CD4-positive, alpha-beta T cell (primary cell): ENCODE measurements around the gene PLCB1. TPM values are rescaled to one million over a fixed set of nuclear protein-coding genes. Genes with fewer than 3 reads are reported as not detected.

Experiments used
- ATAC-seq: fragments of 200-7000 bp; cut with Tn5 transposase; one replicate; pipeline ENCODE4 v1.10.0; 2022; ENCODE audit warnings: mild to moderate bottlenecking; ENCODE audit not compliant: poor library complexity
- CTCF ChIA-PET: fragments of 350-600 bp; sonication (Branson Sonifier 250); formaldehyde crosslinking; loops from one replicate; lab custom pipeline; 2021; ENCODE audit warnings: antibody characterized with exemption, inconsistent platforms; lab: Charles Lee
- POLR2A ChIA-PET: fragments of 350-600 bp; sonication (Branson Sonifier 250); formaldehyde crosslinking; loops from one replicate; lab custom pipeline; 2021; ENCODE audit warnings: antibody characterized with exemption, inconsistent platforms; lab: Charles Lee
- DNase-seq, 14 experiments: peaks; one replicate each; pipeline ENCODE4 v3.0.0-alpha.2; 2013 to 2020; ENCODE audit warnings: mixed read lengths in 2 of 14
- H3K27ac ChIP-seq, 2 donors: one replicate each; pipeline versions ENCODE4 v1.5.1 to v1.7.0; 2013; ENCODE audit warnings: low read length in 2 of 2, low read depth in 1 of 2, mild to moderate bottlenecking in 1 of 2
- H3K27me3 ChIP-seq, 2 experiments: 1 replicate in 1 of 2; 2 replicates in 1 of 2; pipeline versions ENCODE4 v1.6.1 to v1.7.0; 2013; ENCODE audit warnings: low read length in 2 of 2, control low read depth in 1 of 2, mild to moderate bottlenecking in 1 of 2, moderate library complexity in 1 of 2; ENCODE audit not compliant: insufficient read depth in 2 of 2, control insufficient read depth in 1 of 2
- H3K36me3 ChIP-seq: one replicate; pipeline ENCODE4 v1.6.1; 2013; ENCODE audit warnings: low read length, control low read depth; ENCODE audit not compliant: insufficient read depth
- H3K4me1 ChIP-seq: one replicate; pipeline ENCODE4 v1.6.1; 2013; ENCODE audit warnings: low read length, control low read depth; ENCODE audit not compliant: insufficient read depth
- H3K4me3 ChIP-seq: one replicate; pipeline ENCODE4 v1.5.1; 2013; ENCODE audit warnings: mild to moderate bottlenecking, low read length, moderate library complexity
- H3K9me3 ChIP-seq, 2 experiments: 1 replicate in 1 of 2; 2 replicates in 1 of 2; pipeline versions ENCODE4 v1.6.1 to v1.7.0; 2013; ENCODE audit warnings: low read length in 2 of 2, mild to moderate bottlenecking in 2 of 2, control low read depth in 1 of 2, moderate library complexity in 1 of 2; ENCODE audit not compliant: control insufficient read depth in 1 of 2, insufficient read depth in 1 of 2
- H3K27ac Mint-ChIP-seq: one replicate; pipeline ENCODE4 v1.8.0; 2020; ENCODE audit warnings: mixed read lengths
- H3K27me3 Mint-ChIP-seq: one replicate; pipeline ENCODE4 v1.8.0; 2021; ENCODE audit warnings: mixed read lengths
- H3K36me3 Mint-ChIP-seq: one replicate; pipeline ENCODE4 v1.8.0; 2021; ENCODE audit warnings: low read depth, mixed read lengths
- H3K4me1 Mint-ChIP-seq: one replicate; pipeline ENCODE4 v1.8.0; 2021; ENCODE audit warnings: low read depth, mixed read lengths
- H3K4me3 Mint-ChIP-seq: one replicate; pipeline ENCODE4 v1.8.0; 2020; ENCODE audit warnings: mild to moderate bottlenecking, mixed read lengths
- H3K9me3 Mint-ChIP-seq: one replicate; pipeline ENCODE4 v1.8.0; 2020; ENCODE audit warnings: mixed read lengths
- CTCF ChIP-seq: fragments of 200-600 bp; IDR thresholded peaks from one replicate; pipeline ENCODE4 v1.8.0; 2022; ENCODE audit warnings: antibody characterized with exemption, mild to moderate bottlenecking
- intact Hi-C, 2 experiments: fragments of 100-400 bp; cut with DNase I in 1 of 2; cut with micrococcal nuclease in 1 of 2; formaldehyde crosslinking; loops; one replicate each; pipeline versions ENCODE4 v1.15.1 to v1.9.0; 2023 to 2025; cut with DNase I, micrococcal nuclease
- total RNA-seq, 174 experiments: library from RNA in 2 of 174; stranded (reverse) in 2 of 174; gene quantifications; one replicate each; pipeline ENCODE4 v1.2.3 and lab custom pipeline; 2021 to 2026

The PLCB1 gene
- total RNA-seq, 2 experiments from 2014 or later = 3.8 to 5.6 TPM

DNA sequence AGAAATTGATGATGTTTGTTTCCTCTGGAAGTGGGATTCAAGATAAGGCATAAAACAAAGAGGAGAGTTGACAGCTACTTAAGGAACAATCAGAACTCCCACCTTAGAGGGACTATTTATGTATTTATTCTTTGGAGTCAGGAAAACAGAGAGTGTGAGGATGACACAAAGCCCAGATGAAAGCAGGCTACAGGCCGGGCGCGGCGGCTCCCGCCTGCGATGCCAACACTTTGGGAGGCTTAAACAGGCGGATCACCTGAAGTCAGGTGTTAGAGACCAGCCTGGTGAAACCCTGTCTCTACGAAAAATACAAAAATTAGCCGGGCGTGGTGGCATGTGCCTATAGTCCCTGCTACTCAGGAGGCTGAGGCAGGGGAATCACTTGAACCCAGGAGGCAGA lies 543.8 kb downstream of the PLCB1 start:
- no peaks in the 10 kb centered on the region for H3K4me1 Mint-ChIP-seq
- H3K27me3 Mint-ChIP-seq = no peaks in the 10 kb centered on the region
- ChIA-PET POLR2A (no interaction called here), CTCF (no interaction called here)
- H3K27me3 ChIP-seq = no peaks in the 10 kb centered on the region
- intact Hi-C loops = no loop called here
- no peaks in the 10 kb centered on the region for H3K36me3 ChIP-seq
- TF ChIP-seq CTCF = no peak
- no peaks in the 10 kb centered on the region for H3K4me1 ChIP-seq
- no peaks in the 10 kb centered on the region for H3K9me3 Mint-ChIP-seq
- no peak overlapping the region for H3K27ac ChIP-seq
- no peaks in the 10 kb centered on the region for H3K36me3 Mint-ChIP-seq
- DNase-seq (no peak), ATAC-seq (no peak)
- H3K27ac Mint-ChIP-seq = no peak overlapping the region
- H3K4me3 ChIP-seq = no peak overlapping the region
- H3K4me3 Mint-ChIP-seq = no peak overlapping the region
- peaks cover 0 to 9% of the 10 kb centered on the region in 2 experiments for H3K9me3 ChIP-seq

DNA sequence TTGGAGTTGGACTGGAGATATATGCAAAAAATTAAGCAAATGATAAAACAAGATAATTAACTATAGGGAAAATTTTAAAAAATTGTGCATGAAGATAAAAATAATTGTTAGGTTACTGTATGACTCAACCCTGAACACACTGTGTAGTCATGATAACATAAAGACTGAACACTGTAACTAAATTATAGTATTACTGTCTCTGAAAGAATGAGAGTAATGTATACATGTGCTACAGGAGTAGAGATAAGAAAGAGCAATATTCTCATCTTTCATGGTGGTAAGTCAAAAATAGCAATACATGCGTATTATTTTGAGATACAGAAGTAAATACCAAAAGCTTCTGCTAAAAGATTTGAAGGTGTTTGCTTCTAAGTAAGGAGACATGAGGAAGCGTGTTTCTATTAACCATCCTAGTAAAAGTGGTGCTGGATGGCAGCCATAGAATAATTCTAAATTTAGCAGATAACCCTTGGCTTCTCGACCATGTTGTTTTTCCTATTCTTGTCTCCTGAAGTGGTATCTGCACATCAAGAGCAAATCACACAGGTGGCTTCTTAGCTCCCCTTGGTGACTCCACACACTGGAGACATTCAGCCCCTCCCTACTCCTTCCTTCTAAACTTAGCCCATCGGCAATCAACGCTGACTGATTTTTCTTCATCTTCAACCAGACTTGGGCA lies 546.2 kb downstream of the PLCB1 start:
- intact Hi-C loops = no loop called here
- no peaks in the 10 kb centered on the region for H3K36me3 Mint-ChIP-seq
- Histone ChIP-seq H3K36me3 (no peaks in the 10 kb centered on the region), H3K9me3 (peaks cover 0 to 9% of the 10 kb centered on the region in 2 experiments), H3K4me1 (no peaks in the 10 kb centered on the region), H3K4me3 (no peak overlapping the region), H3K27me3 (no peaks in the 10 kb centered on the region), H3K27ac (no peak overlapping the region)
- TF ChIP-seq CTCF = no peak
- H3K4me3 Mint-ChIP-seq = no peak overlapping the region
- no peak overlapping the region for H3K27ac Mint-ChIP-seq
- ATAC-seq (no peak), DNase-seq (no peak)
- H3K4me1 Mint-ChIP-seq = no peaks in the 10 kb centered on the region
- POLR2A ChIA-PET = no interaction called here
- CTCF ChIA-PET = interaction anchor here (0.5 kb wide), 1 partner anchor 418 kb away, joined by 3 read pairs; no protein-coding TSS in a partner anchor
- H3K9me3 Mint-ChIP-seq = no peaks in the 10 kb centered on the region
- no peaks in the 10 kb centered on the region for H3K27me3 Mint-ChIP-seq

- H3K9me3 ChIP-seq = peaks cover 4 to 6% of the 10 kb centered on the region in 2 experiments
- H3K4me3 Mint-ChIP-seq = no peak overlapping the region
- H3K4me1 Mint-ChIP-seq = no peaks in the 10 kb centered on the region
- TF ChIP-seq CTCF = no peak
- H3K4me3 ChIP-seq = no peak overlapping the region
- ChIA-PET CTCF (no interaction called here), POLR2A (no interaction called here)
- H3K36me3 Mint-ChIP-seq = peaks cover 11% of the 10 kb centered on the region
- no peak for DNase-seq
- no peak overlapping the region for H3K27ac Mint-ChIP-seq
- H3K36me3 ChIP-seq = no peaks in the 10 kb centered on the region
- H3K27me3 Mint-ChIP-seq = no peaks in the 10 kb centered on the region
- no peaks in the 10 kb centered on the region for H3K4me1 ChIP-seq
- intact Hi-C loops = loop anchor here in 1 of 2 experiments (10.0 kb wide), 1 partner anchor 55 kb away; no protein-coding TSS in a partner anchor
- H3K27me3 ChIP-seq = no peaks in the 10 kb centered on the region
- no peak overlapping the region for H3K27ac ChIP-seq
- no peak for ATAC-seq
- H3K9me3 Mint-ChIP-seq = peaks cover 12% of the 10 kb centered on the region
These were observed 557.3 kb downstream of the PLCB1 start for GRCh38 chr20:8689337-8689736.
